A549 treated with AZD9567 at 1 μM for 4 hours (cell line): Measurements from ENCODE around the gene TEX101. TPM values are rescaled to one million over a fixed set of nuclear protein-coding genes. Genes with fewer than 3 reads are reported as not detected.

Experiments
- total RNA-seq: library from RNA; stranded (reverse); fragments of 200-300 nt; extraction: Qiagen RNA extraction; gene quantifications from 5 replicates; pipeline ENCODE4 v1.2.3, GENCODE V29; 2022; ENCODE audit not compliant: insufficient read depth

The TEX101 gene
- total RNA-seq = not detected in 5 replicates

GRCh38 chr19:43414554-43414953, at the start of gene TEX101:
TSS of gene TEX101 (plus strand) at chr19:43414890. CDS start at chr19:43415920, 1,030 bp downstream.

GRCh38 chr19:43465468-43466120, 50.9 kb downstream of the TEX101 start, which contains the start of gene LYPD3:
TSS of gene LYPD3 (minus strand) at chr19:43465608. CDS start at chr19:43465571, 37 bp downstream.

Other genes with a start within 250 kb of the TEX101 start
- 0.23 to 0.52 TPM (median 0.45 TPM) in 4 of 5 replicates, not detected in the other for gene PSG5, start 228.4 kb upstream of the TEX101 start, total RNA-seq
- gene PSG4, start 209.3 kb upstream of the TEX101 start, total RNA-seq = 0.42 to 0.68 TPM (median 0.46 TPM) in 4 of 5 replicates, not detected in the other
- gene PSG9, start 145.4 kb upstream of the TEX101 start, total RNA-seq = 0.09 to 0.13 TPM (median 0.10 TPM) in 3 of 5 replicates, not detected in the others
- 0.07 to 0.09 TPM (median 0.08 TPM) in 4 of 5 replicates, not detected in the other for gene CD177, start 61.2 kb upstream of the TEX101 start, total RNA-seq
- 0.19 to 0.68 TPM (median 0.42 TPM) in 4 of 5 replicates, not detected in the other for gene LYPD3, start 50.7 kb downstream of the TEX101 start, total RNA-seq
- 3.2 to 10.2 TPM (median 9.0 TPM) in 5 replicates for gene PHLDB3, start 89.9 kb downstream of the TEX101 start, total RNA-seq
- 31.4 to 53.1 TPM (median 51.8 TPM) in 5 replicates for gene ETHE1, start 112.3 kb downstream of the TEX101 start, total RNA-seq
- gene ZNF575, start 118.3 kb downstream of the TEX101 start, total RNA-seq = 1.8 to 2.4 TPM (median 2.1 TPM) in 4 of 5 replicates, not detected in the other
- gene XRCC1, start 160.6 kb downstream of the TEX101 start, total RNA-seq = 22.7 to 29.4 TPM (median 27.4 TPM) in 5 replicates
- gene PINLYP, start 160.9 kb downstream of the TEX101 start, total RNA-seq = 0.22 to 0.52 TPM (median 0.27 TPM) in 4 of 5 replicates, not detected in the other
- 4.6 to 10.5 TPM (median 5.9 TPM) in 5 replicates for gene IRGQ, start 181.2 kb downstream of the TEX101 start, total RNA-seq
- 20.0 to 21.3 TPM (median 20.5 TPM) in 5 replicates for gene ZNF576, start 181.7 kb downstream of the TEX101 start, total RNA-seq
- 0.52 to 0.80 TPM (median 0.67 TPM) in 4 of 5 replicates, not detected in the other for gene SRRM5, start 197.2 kb downstream of the TEX101 start, total RNA-seq
- gene ZNF428, start 204.7 kb downstream of the TEX101 start, total RNA-seq = 40.1 to 61.6 TPM (median 59.4 TPM) in 5 replicates
- 5.5 to 10.0 TPM (median 9.6 TPM) in 5 replicates for gene CADM4, start 225.0 kb downstream of the TEX101 start, total RNA-seq